IMR-90 (cell line): ENCODE data around the gene MOXD1. TPM values are rescaled to one million over a fixed set of nuclear protein-coding genes. Genes with fewer than 3 reads are reported as not detected.

ENCODE experiments used
- ATAC-seq: fragments of 200-7000 bp; cut with Tn5 transposase; 2 replicates; pipeline ENCODE4 v1.9.1; 2020; ENCODE audit warnings: low read depth, mild to moderate bottlenecking, moderate library complexity
- BruUV-seq: library from RNA; stranded (reverse); fragments of 400-500 nt; replicated peaks from 2 replicates; lab custom pipeline; 2021; lab: Mats Ljungman, UMichigan
- CTCF ChIA-PET: fragments of 300-600 bp; formaldehyde crosslinking; extraction: SDS; loops from one replicate; lab custom pipeline; 2021; ENCODE audit warnings: antibody characterized with exemption; lab: Yijun Ruan, JAX
- POLR2A ChIA-PET: fragments of 300-600 bp; sonication (Branson Sonifier 250); formaldehyde crosslinking; loops from one replicate; lab custom pipeline; 2022; ENCODE audit warnings: antibody characterized with exemption; ENCODE audit not compliant: unreplicated experiment; lab: Charles Lee
- DNase-seq: peaks from one replicate; pipeline ENCODE4 v3.0.0; 2013
- H2AFZ ChIP-seq: replicated peaks from 2 replicates; pipeline ENCODE3; 2013; ENCODE audit warnings: low read length, mild to moderate bottlenecking; ENCODE audit not compliant: poor library complexity
- H2AK5ac ChIP-seq: 2 replicates; pipeline ENCODE4 v1.6.1; 2013; ENCODE audit warnings: low read depth, low read length, inconsistent platforms
- H2AK9ac ChIP-seq: replicated peaks from 2 replicates; pipeline ENCODE3; 2013; ENCODE audit warnings: mild to moderate bottlenecking, low read depth, low read length, moderate library complexity; ENCODE audit not compliant: poor library complexity
- H2BK120ac ChIP-seq: 2 replicates; pipeline ENCODE4 v1.6.1; 2013; ENCODE audit warnings: low read depth, low read length, inconsistent platforms
- H2BK15ac ChIP-seq: 3 replicates; pipeline ENCODE4 v1.6.1; 2013; ENCODE audit warnings: low read depth, low read length, inconsistent platforms
- H2BK20ac ChIP-seq: 2 replicates; pipeline ENCODE4 v1.6.1; 2013; ENCODE audit warnings: low read depth, mild to moderate bottlenecking, inconsistent platforms, low read length, moderate library complexity
- H2BK5ac ChIP-seq: 2 replicates; pipeline ENCODE4 v1.6.1; 2013; ENCODE audit warnings: mild to moderate bottlenecking, low read depth, low read length, inconsistent platforms; ENCODE audit not compliant: poor library complexity, severe bottlenecking
- H3K14ac ChIP-seq: replicated peaks from 2 replicates; pipeline ENCODE4 v1.6.1; 2013; ENCODE audit warnings: low read depth, low read length, inconsistent platforms
- H3K18ac ChIP-seq: 2 replicates; pipeline ENCODE4 v1.6.1; 2013; ENCODE audit warnings: low read depth, low read length, control low read depth
- H3K23ac ChIP-seq: 2 replicates; pipeline ENCODE4 v1.6.1; 2013; ENCODE audit warnings: low read depth, low read length, inconsistent platforms
- H3K27ac ChIP-seq: 2 replicates; pipeline ENCODE4 v1.5.1; 2013; ENCODE audit warnings: mild to moderate bottlenecking, control low read depth, low read length; ENCODE audit not compliant: insufficient read depth
- H3K27me3 ChIP-seq: 2 replicates; pipeline ENCODE4 v1.6.1; 2013; ENCODE audit warnings: low read length; ENCODE audit not compliant: control insufficient read depth, insufficient read depth
- H3K36me3 ChIP-seq: 2 replicates; pipeline ENCODE4 v1.6.1; 2013; ENCODE audit warnings: low read length, mixed read lengths; ENCODE audit not compliant: control insufficient read depth, insufficient read depth
- H3K4ac ChIP-seq: 2 replicates; pipeline ENCODE4 v1.6.1; 2013; ENCODE audit warnings: low read depth, low read length, inconsistent platforms
- H3K4me1 ChIP-seq: 2 replicates; pipeline ENCODE4 v1.6.1; 2013; ENCODE audit warnings: low read length, mixed read lengths; ENCODE audit not compliant: control insufficient read depth, insufficient read depth
- H3K4me2 ChIP-seq: 2 replicates; pipeline ENCODE4 v1.6.1; 2013; ENCODE audit warnings: low read depth, mild to moderate bottlenecking, control low read depth, low read length, moderate library complexity
- H3K4me3 ChIP-seq: 2 replicates; pipeline ENCODE4 v1.5.1; 2013; ENCODE audit warnings: low read depth, mild to moderate bottlenecking, control low read depth, low read length, moderate library complexity; ENCODE audit not compliant: insufficient read depth
- H3K56ac ChIP-seq: 2 replicates; pipeline ENCODE4 v1.6.1; 2013; ENCODE audit warnings: low read length, inconsistent platforms; ENCODE audit not compliant: insufficient read depth; ENCODE audit errors: extremely low read depth
- H3K79me1 ChIP-seq, 2 experiments: 2 replicates each; pipeline ENCODE4 v1.6.1; 2013; ENCODE audit warnings: low read length in 2 of 2, inconsistent platforms in 1 of 2, low read depth in 1 of 2
- H3K9ac ChIP-seq: 2 replicates; pipeline ENCODE4 v1.6.1; 2013; ENCODE audit warnings: low read depth, low read length, control low read depth
- H3K9me1 ChIP-seq: 2 replicates; pipeline ENCODE4 v1.6.1; 2013; ENCODE audit warnings: low read length, inconsistent platforms; ENCODE audit not compliant: insufficient read depth
- H3K9me3 ChIP-seq: 2 replicates; pipeline ENCODE4 v1.6.1; 2013; ENCODE audit warnings: low read length; ENCODE audit not compliant: control insufficient read depth, insufficient read depth
- H4K20me1 ChIP-seq: 2 replicates; pipeline ENCODE4 v1.6.1; 2013; ENCODE audit warnings: low read length, inconsistent platforms; ENCODE audit not compliant: insufficient read depth
- H4K5ac ChIP-seq: 2 replicates; pipeline ENCODE4 v1.6.1; 2013; ENCODE audit warnings: mild to moderate bottlenecking, low read depth, low read length, control low read depth
- H4K8ac ChIP-seq, 2 experiments: 2 replicates each; pipeline ENCODE4 v1.6.1; 2013; ENCODE audit warnings: low read depth in 2 of 2, low read length in 2 of 2, control low read depth in 1 of 2, inconsistent platforms in 1 of 2
- H4K91ac ChIP-seq: 2 replicates; pipeline ENCODE4 v1.6.1; 2013; ENCODE audit warnings: low read depth, low read length, inconsistent platforms; ENCODE audit not compliant: insufficient read depth
- CTCF ChIP-seq: conservative IDR thresholded peaks from 2 replicates; pipeline ENCODE4 v1.5.1; 2012; ENCODE audit warnings: mild to moderate bottlenecking, low read depth, low read length, improper control_type of control experiment
- POLR2A ChIP-seq: IDR thresholded peaks from 2 replicates; pipeline ENCODE4 v1.6.1; 2012; ENCODE audit warnings: mild to moderate bottlenecking, low read depth, low read length
- RAD21 ChIP-seq: IDR thresholded peaks from 2 replicates; pipeline ENCODE4 v1.6.1; 2012; ENCODE audit warnings: low read length, improper control_type of control experiment
- SMC3 ChIP-seq: fragments of 150-350 bp; IDR thresholded peaks from 2 replicates; pipeline ENCODE4 v1.6.1; 2016; ENCODE audit warnings: low read depth, mild to moderate bottlenecking, antibody characterized with exemption, low read length, moderate library complexity
- dilution Hi-C: fragments of 300-500 bp; cut with HindIII; formaldehyde crosslinking; loops from one replicate; pipeline ENCODE4 v1.14.3; 2018; ENCODE audit warnings: low sequenced_read_pairs; ENCODE audit not compliant: unreplicated experiment
- in situ Hi-C: fragments of 300-500 bp; cut with MboI; formaldehyde crosslinking; loops from 3 replicates; pipeline ENCODE4 v1.14.3; 2019; ENCODE audit warnings: low sequenced_read_pairs, inconsistent platforms, mixed read lengths
- intact Hi-C: fragments of 100-400 bp; cut with micrococcal nuclease; formaldehyde crosslinking; loops from 2 replicates; pipeline ENCODE4 v1.10.0; 2022
- polyA plus RNA-seq, 3 experiments: library from polyadenylated mRNA; depleted of rRNA; stranded (reverse); fragments of >200 nt; gene quantifications; 2 replicates each; pipeline ENCODE4 v1.2.3, GENCODE V29; 2012; ENCODE audit warnings: low replicate concordance in 1 of 3
- total RNA-seq: library from RNA; depleted of rRNA; stranded (reverse); fragments of >200 nt; gene quantifications from 2 replicates; pipeline ENCODE4 v1.2.3, GENCODE V29; 2012

The MOXD1 gene
- total and polyA plus RNA-seq, 2 of the 4 experiments (the other 2 are of a cell fraction), result 10.0 to 19.4 TPM

GRCh38 chr6:132298344-132298949, 102.8 kb downstream of the MOXD1 start:
- no peak overlapping the region for H2AK9ac ChIP-seq
- DNase-seq (peak; percentile 62), ATAC-seq (peak; percentile 64)
- no peak overlapping the region for H3K14ac ChIP-seq
- ChIA-PET CTCF (interaction anchor here (0.8 to 4.6 kb wide), 9 partner anchors 10 to 383 kb away, joined by 3 to 33 read pairs (median 5); no protein-coding TSS in a partner anchor), POLR2A (no interaction called here)
- no peak overlapping the region for H3K9ac ChIP-seq
- no peak overlapping the region for H2AFZ ChIP-seq
- H3K4ac ChIP-seq, result no peak overlapping the region
- no peaks in the 10 kb centered on the region; the same call in 1 of the 2 replicates for H3K36me3 ChIP-seq
- no peak overlapping the region for H3K4me2 ChIP-seq
- H4K8ac ChIP-seq, result no peak overlapping the region
- no peaks in the 10 kb centered on the region for H4K20me1 ChIP-seq
- no peak overlapping the region for H2BK5ac ChIP-seq
- H2BK15ac ChIP-seq, result no peak overlapping the region
- no peak overlapping the region for H3K23ac ChIP-seq
- no peak overlapping the region for H4K91ac ChIP-seq
- no peak overlapping the region for H2AK5ac ChIP-seq
- no TSS peak for BruUV-seq
- dilution Hi-C loops (loop anchor here (25.0 kb wide), 1 partner anchor 189 kb away; no protein-coding TSS in a partner anchor), in situ Hi-C loops (no loop called here), intact Hi-C loops (loop anchor here (1.0 to 10.0 kb wide), 2 partner anchors 373 to 486 kb away; no protein-coding TSS in a partner anchor)
- H3K9me3 ChIP-seq, result no peaks in the 10 kb centered on the region
- no peak overlapping the region for H3K4me3 ChIP-seq
- no peak overlapping the region for H4K5ac ChIP-seq
- H3K79me1 ChIP-seq, result no peaks in the 10 kb centered on the region
- no peak overlapping the region for H3K27ac ChIP-seq
- H2BK20ac ChIP-seq, result no peak overlapping the region
- peaks cover 2% of the 10 kb centered on the region; the same call in 1 of the 2 replicates for H3K9me1 ChIP-seq
- no peak overlapping the region for H3K18ac ChIP-seq
- no peaks in the 10 kb centered on the region for H3K4me1 ChIP-seq
- no peak overlapping the region for H2BK120ac ChIP-seq
- no peak overlapping the region for H3K56ac ChIP-seq
- peak; percentile 73 for TF ChIP-seq CTCF
- no peak for TF ChIP-seq POLR2A
- peak; percentile 83 for TF ChIP-seq SMC3
- peak; percentile 65 for TF ChIP-seq RAD21
- no peaks in the 10 kb centered on the region for H3K27me3 ChIP-seq
